HG02870 (cell line): Measurements from ENCODE around the gene CYTH1.
A peak's percentile ranks its signal among the peaks of the same experiment; 100 is the strongest.

ENCODE experiments used
- ATAC-seq: cut with Tn5 transposase; IDR thresholded peaks from one replicate; pipeline ENCODE4 v1.9.1; 2021; ENCODE audit warnings: mild to moderate bottlenecking, moderate library complexity; ENCODE audit not compliant: unreplicated experiment

Gene CYTH1

GRCh38 chr17:78658281-78658785, 123.7 kb downstream of the CYTH1 start:
- ATAC-seq, result no peak

GRCh38 chr17:78655251-78655940, 126.7 kb downstream of the CYTH1 start:
- no peak for ATAC-seq

- ATAC-seq, result no peak
These were observed 127.7 kb downstream of the CYTH1 start for GRCh38 chr17:78654325-78654724.

- no peak for ATAC-seq
These were observed 128.7 kb downstream of the CYTH1 start for GRCh38 chr17:78653382-78653781.

GRCh38 chr17:78652913-78653312, 129.2 kb downstream of the CYTH1 start:
- no peak for ATAC-seq

- ATAC-seq, result no peak
These were observed 130.0 kb downstream of the CYTH1 start for GRCh38 chr17:78652024-78652423.

- ATAC-seq, result no peak
These were observed 130.5 kb downstream of the CYTH1 start for GRCh38 chr17:78651554-78651953.

- no peak for ATAC-seq
These were observed 131.9 kb downstream of the CYTH1 start for GRCh38 chr17:78650093-78650715.

- no peak for ATAC-seq
These were observed 133.8 kb downstream of the CYTH1 start for GRCh38 chr17:78648293-78648692.

GRCh38 chr17:78647032-78647431, 135.0 kb downstream of the CYTH1 start:
- no peak for ATAC-seq

- ATAC-seq, result peak; percentile 74
These were observed 136.4 kb downstream of the CYTH1 start for GRCh38 chr17:78645421-78646295.

- no peak for ATAC-seq
These were observed 137.1 kb downstream of the CYTH1 start for GRCh38 chr17:78644931-78645351.

- no peak for ATAC-seq
These were observed 137.8 kb downstream of the CYTH1 start for GRCh38 chr17:78644224-78644623.

GRCh38 chr17:78643326-78643725, 138.7 kb downstream of the CYTH1 start:
- ATAC-seq, result no peak

- ATAC-seq, result no peak
These were observed 139.4 kb downstream of the CYTH1 start for GRCh38 chr17:78642707-78643106.

- no peak for ATAC-seq
These were observed 140.4 kb downstream of the CYTH1 start for GRCh38 chr17:78641666-78642065.

GRCh38 chr17:78641243-78641642, 140.8 kb downstream of the CYTH1 start:
- ATAC-seq, result no peak

- ATAC-seq, result no peak
These were observed 141.4 kb downstream of the CYTH1 start for GRCh38 chr17:78640700-78641099.

GRCh38 chr17:78637643-78638420, 144.2 kb downstream of the CYTH1 start:
- no peak for ATAC-seq

GRCh38 chr17:78637146-78637545, 144.9 kb downstream of the CYTH1 start:
- no peak for ATAC-seq

- ATAC-seq, result no peak
These were observed 147.9 kb downstream of the CYTH1 start for GRCh38 chr17:78634154-78634553.
